Neural crest cell (in vitro differentiated cells): ENCODE data around the gene MSRB2. TPM values are rescaled to one million over a fixed set of nuclear protein-coding genes. Genes with fewer than 3 reads are reported as not detected.

Source experiments
- DNase-seq: peaks from one replicate; pipeline ENCODE4 v3.0.0; 2021; ENCODE audit warnings: low read depth, mixed read lengths, low spot score
- H3K27ac Mint-ChIP-seq: one replicate; pipeline ENCODE4 v1.8.0; 2021; ENCODE audit warnings: mild to moderate bottlenecking, mixed read lengths; ENCODE audit not compliant: unreplicated experiment
- H3K27me3 Mint-ChIP-seq: 2 replicates; pipeline ENCODE4 v1.8.0; 2021; ENCODE audit warnings: low read depth, mild to moderate bottlenecking, mixed read lengths
- H3K36me3 Mint-ChIP-seq: 2 replicates; pipeline ENCODE4 v1.8.0; 2021; ENCODE audit warnings: low read depth, mild to moderate bottlenecking, mixed read lengths
- H3K4me1 Mint-ChIP-seq: 2 replicates; pipeline ENCODE4 v1.8.0; 2021; ENCODE audit warnings: mixed read lengths
- H3K4me3 Mint-ChIP-seq: one replicate; pipeline ENCODE4 v1.8.0; 2021; ENCODE audit warnings: mild to moderate bottlenecking, mixed read lengths
- H3K9me3 Mint-ChIP-seq: 2 replicates; pipeline ENCODE4 v1.8.0; 2021; ENCODE audit warnings: mixed read lengths
- CTCF ChIP-seq: fragments of 200-600 bp; sonication (generic); conservative IDR thresholded peaks from 2 replicates; pipeline ENCODE4 v1.5.0; 2021; ENCODE audit warnings: antibody characterized with exemption, mild to moderate bottlenecking
- total RNA-seq: library from RNA; stranded (reverse); gene quantifications from 2 replicates; pipeline ENCODE4 v1.2.1, GENCODE V29; 2021

The MSRB2 gene
- total RNA-seq, 1 donor from 2014 or later, result 28.9 TPM

- no peaks in the 10 kb centered on the region for H3K36me3 Mint-ChIP-seq
- no peaks in the 10 kb centered on the region for H3K9me3 Mint-ChIP-seq
- no peak overlapping the region for H3K27ac Mint-ChIP-seq
- H3K27me3 Mint-ChIP-seq, result peaks cover 11% of the 10 kb centered on the region
- no peak for TF ChIP-seq CTCF
- H3K4me3 Mint-ChIP-seq, result no peak overlapping the region
- no peak for DNase-seq
- no peaks in the 10 kb centered on the region for H3K4me1 Mint-ChIP-seq
These were observed 54.7 kb downstream of the MSRB2 start for GRCh38 chr10:23150091-23150490.

GRCh38 chr10:23150610-23151009 is 55.2 kb downstream of the MSRB2 start:
- peaks cover 15% of the 10 kb centered on the region for H3K27me3 Mint-ChIP-seq
- no peaks in the 10 kb centered on the region for H3K4me1 Mint-ChIP-seq
- no peak overlapping the region for H3K4me3 Mint-ChIP-seq
- H3K9me3 Mint-ChIP-seq, result no peaks in the 10 kb centered on the region
- H3K27ac Mint-ChIP-seq, result no peak overlapping the region
- H3K36me3 Mint-ChIP-seq, result no peaks in the 10 kb centered on the region
- TF ChIP-seq CTCF, result no peak
- no peak for DNase-seq

- H3K27me3 Mint-ChIP-seq, result peaks cover 20% of the 10 kb centered on the region
- H3K4me1 Mint-ChIP-seq, result no peaks in the 10 kb centered on the region
- H3K9me3 Mint-ChIP-seq, result no peaks in the 10 kb centered on the region
- H3K36me3 Mint-ChIP-seq, result no peaks in the 10 kb centered on the region
- no peak for DNase-seq
- H3K27ac Mint-ChIP-seq, result no peak overlapping the region
- TF ChIP-seq CTCF, result no peak
- no peak overlapping the region for H3K4me3 Mint-ChIP-seq
These were observed 55.7 kb downstream of the MSRB2 start for GRCh38 chr10:23151071-23151470.

GRCh38 chr10:23155169-23155568 is 59.8 kb downstream of the MSRB2 start:
- H3K27ac Mint-ChIP-seq, result no peak overlapping the region
- peaks cover 10% of the 10 kb centered on the region for H3K4me1 Mint-ChIP-seq
- no peak for TF ChIP-seq CTCF
- H3K36me3 Mint-ChIP-seq, result no peaks in the 10 kb centered on the region
- no peaks in the 10 kb centered on the region for H3K9me3 Mint-ChIP-seq
- DNase-seq, result no peak
- H3K27me3 Mint-ChIP-seq, result peaks cover 47% of the 10 kb centered on the region
- H3K4me3 Mint-ChIP-seq, result no peak overlapping the region

- H3K4me3 Mint-ChIP-seq, result no peak overlapping the region
These were observed 61.2 kb downstream of the MSRB2 start for GRCh38 chr10:23156447-23157150.

More at GRCh38 chr10:23156447-23157150, 61.2 kb downstream of the MSRB2 start:
- Mint-ChIP-seq H3K27me3 (peaks cover 61% of the 10 kb centered on the region), H3K36me3 (no peaks in the 10 kb centered on the region), H3K27ac (no peak overlapping the region), H3K9me3 (no peaks in the 10 kb centered on the region), H3K4me1 (peaks cover 10% of the 10 kb centered on the region)
- TF ChIP-seq CTCF, result no peak
- DNase-seq, result no peak
